ENCODE results near the gene NRXN3.

The NRXN3 gene

GRCh38 chr14:79179985-79180384 is 1009.8 kb downstream of the NRXN3 start:
- no peak for DNase-seq

GRCh38 chr14:79180656-79181055 is 1010.5 kb downstream of the NRXN3 start:
- no peak for DNase-seq

GRCh38 chr14:79186523-79186922 is 1016.4 kb downstream of the NRXN3 start:
- DNase-seq: no peak

GRCh38 chr14:79193689-79194477 is 1023.7 kb downstream of the NRXN3 start:
- no peak for DNase-seq

GRCh38 chr14:79196216-79196615 is 1026.0 kb downstream of the NRXN3 start:
- no peak for DNase-seq

GRCh38 chr14:79197516-79197915 is 1027.3 kb downstream of the NRXN3 start:
- DNase-seq: no peak

- DNase-seq: no peak
Observed at GRCh38 chr14:79199217-79199616, 1029.0 kb downstream of the NRXN3 start.

GRCh38 chr14:79201564-79202207 is 1031.5 kb downstream of the NRXN3 start:
- no peak for DNase-seq

GRCh38 chr14:79204591-79204990 is 1034.4 kb downstream of the NRXN3 start:
- no peak for DNase-seq

GRCh38 chr14:79209418-79209817 is 1039.2 kb downstream of the NRXN3 start:
- DNase-seq: no peak

- DNase-seq: no peak
Observed at GRCh38 chr14:79225815-79226214, 1055.6 kb downstream of the NRXN3 start.

GRCh38 chr14:79229383-79229909 is 1059.3 kb downstream of the NRXN3 start:
- no peak for DNase-seq

GRCh38 chr14:79242666-79243065 is 1072.5 kb downstream of the NRXN3 start:
- no peak for DNase-seq

- no peak for DNase-seq
Observed at GRCh38 chr14:79246173-79246572, 1076.0 kb downstream of the NRXN3 start.

GRCh38 chr14:79248126-79248525 is 1078.0 kb downstream of the NRXN3 start:
- DNase-seq: no peak

GRCh38 chr14:79248771-79249170 is 1078.6 kb downstream of the NRXN3 start:
- DNase-seq: no peak

- DNase-seq: no peak
Observed at GRCh38 chr14:79251278-79251677, 1081.1 kb downstream of the NRXN3 start.

GRCh38 chr14:79253576-79253975 is 1083.4 kb downstream of the NRXN3 start:
- DNase-seq: no peak

GRCh38 chr14:79254069-79254775 is 1084.0 kb downstream of the NRXN3 start:
- DNase-seq: no peak

GRCh38 chr14:79256380-79256779 is 1086.2 kb downstream of the NRXN3 start:
- DNase-seq: no peak

GRCh38 chr14:79260406-79260805 is 1090.2 kb downstream of the NRXN3 start:
- no peak for DNase-seq

GRCh38 chr14:79265366-79265946 is 1095.3 kb downstream of the NRXN3 start:
- no peak for DNase-seq

- DNase-seq: no peak
Observed at GRCh38 chr14:79270361-79270760, 1100.2 kb downstream of the NRXN3 start.
